ENCODE data around the gene PPP2R5C. TPM values are rescaled to one million over a fixed set of nuclear protein-coding genes. Genes with fewer than 3 reads are reported as not detected.

Gene PPP2R5C
- total RNA-seq, 1 donor from 2014 or later, result 63.5 TPM

GRCh38 chr14:101920271-101920670, 158.8 kb downstream of the PPP2R5C start:
- TF ChIP-seq, protein P1, sequence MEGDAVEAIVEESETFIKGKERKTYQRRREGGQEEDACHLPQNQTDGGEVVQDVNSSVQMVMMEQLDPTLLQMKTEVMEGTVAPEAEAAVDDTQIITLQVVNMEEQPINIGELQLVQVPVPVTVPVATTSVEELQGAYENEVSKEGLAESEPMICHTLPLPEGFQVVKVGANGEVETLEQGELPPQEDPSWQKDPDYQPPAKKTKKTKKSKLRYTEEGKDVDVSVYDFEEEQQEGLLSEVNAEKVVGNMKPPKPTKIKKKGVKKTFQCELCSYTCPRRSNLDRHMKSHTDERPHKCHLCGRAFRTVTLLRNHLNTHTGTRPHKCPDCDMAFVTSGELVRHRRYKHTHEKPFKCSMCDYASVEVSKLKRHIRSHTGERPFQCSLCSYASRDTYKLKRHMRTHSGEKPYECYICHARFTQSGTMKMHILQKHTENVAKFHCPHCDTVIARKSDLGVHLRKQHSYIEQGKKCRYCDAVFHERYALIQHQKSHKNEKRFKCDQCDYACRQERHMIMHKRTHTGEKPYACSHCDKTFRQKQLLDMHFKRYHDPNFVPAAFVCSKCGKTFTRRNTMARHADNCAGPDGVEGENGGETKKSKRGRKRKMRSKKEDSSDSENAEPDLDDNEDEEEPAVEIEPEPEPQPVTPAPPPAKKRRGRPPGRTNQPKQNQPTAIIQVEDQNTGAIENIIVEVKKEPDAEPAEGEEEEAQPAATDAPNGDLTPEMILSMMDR (conservative IDR thresholded peaks at IDR 0.05; ENCODE audit: low read depth, low read length), result no peak
- no peak for DNase-seq (ENCODE audit: low read depth)
- no peak overlapping the region for H3K4me3 ChIP-seq (ENCODE audit: low read depth, low read length)

DNA sequence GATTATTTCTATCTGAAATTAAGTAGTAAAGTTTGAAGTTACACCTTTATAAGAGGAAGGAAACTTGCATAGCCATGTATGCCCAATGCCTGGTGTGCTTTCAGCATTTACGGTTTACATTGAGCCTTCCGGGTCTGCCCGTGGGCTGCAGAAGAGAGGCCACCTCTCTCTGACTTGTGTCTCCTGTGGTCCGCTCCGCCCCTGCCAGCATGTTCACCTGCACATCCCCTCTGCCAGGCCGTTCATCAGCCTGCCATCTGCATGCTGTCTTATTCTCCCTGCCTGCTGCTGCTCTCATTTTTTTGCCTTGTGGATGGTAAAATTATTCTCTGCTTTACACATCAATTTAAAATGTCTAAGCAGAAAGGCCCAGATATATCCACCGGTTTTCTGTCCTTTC, 161.4 kb downstream of the PPP2R5C start:
- TF ChIP-seq, protein P1 (conservative IDR thresholded peaks at IDR 0.05; ENCODE audit: low read depth, low read length), result no peak
- no peak overlapping the region for H3K4me3 ChIP-seq (ENCODE audit: low read depth, low read length)
- no peak for DNase-seq (ENCODE audit: low read depth)

GRCh38 chr14:101925152-101925551, 163.6 kb downstream of the PPP2R5C start:
- no peak for DNase-seq (ENCODE audit: low read depth)

GRCh38 chr14:101926085-101926484, 164.6 kb downstream of the PPP2R5C start:
- TF ChIP-seq, protein P1 (conservative IDR thresholded peaks at IDR 0.05; ENCODE audit: low read depth, low read length), result no peak
- DNase-seq (ENCODE audit: low read depth), result no peak
- no peak overlapping the region for H3K4me3 ChIP-seq (ENCODE audit: low read depth, low read length)

More at GRCh38 chr14:101925152-101925551, 163.6 kb downstream of the PPP2R5C start:
- H3K4me3 ChIP-seq (ENCODE audit: low read depth, low read length), result no peak overlapping the region
- TF ChIP-seq, protein P1 (conservative IDR thresholded peaks at IDR 0.05; ENCODE audit: low read depth, low read length), result no peak

- TF ChIP-seq, protein P1 (conservative IDR thresholded peaks at IDR 0.05; ENCODE audit: low read depth, low read length), result no peak
- no peak for DNase-seq (ENCODE audit: low read depth)
- H3K4me3 ChIP-seq (ENCODE audit: low read depth, low read length), result no peak overlapping the region
These were observed 165.1 kb downstream of the PPP2R5C start for GRCh38 chr14:101926620-101927019.

GRCh38 chr14:101927859-101928258, 166.3 kb downstream of the PPP2R5C start:
- DNase-seq (ENCODE audit: low read depth), result no peak
- H3K4me3 ChIP-seq (ENCODE audit: low read depth, low read length), result no peak overlapping the region
- TF ChIP-seq, protein P1 (conservative IDR thresholded peaks at IDR 0.05; ENCODE audit: low read depth, low read length), result no peak

GRCh38 chr14:101928415-101928841, 166.9 kb downstream of the PPP2R5C start:
- DNase-seq (ENCODE audit: low read depth), result no peak
- TF ChIP-seq, protein P1 (conservative IDR thresholded peaks at IDR 0.05; ENCODE audit: low read depth, low read length), result no peak
- H3K4me3 ChIP-seq (ENCODE audit: low read depth, low read length), result no peak overlapping the region

All from epithelial cell of proximal tubule (primary cell).